GM23338 (cell line): Measurements from ENCODE around the gene OR4K5. TPM values are rescaled to one million over a fixed set of nuclear protein-coding genes. Genes with fewer than 3 reads are reported as not detected.

Source experiments
- ATAC-seq: fragments of 200-7000 bp; cut with Tn5 transposase; 3 replicates; pipeline ENCODE4 v1.9.1; 2020
- DNase-seq: peaks from one replicate; pipeline ENCODE4 v3.0.0-alpha.2; 2015; ENCODE audit warnings: low spot score
- H2AFZ ChIP-seq: fragments of 200-600 bp; sonication (generic); 2 replicates; pipeline ENCODE4 v1.8.0; 2016; ENCODE audit warnings: antibody characterized with exemption, mild to moderate bottlenecking, moderate library complexity
- H3F3A ChIP-seq: fragments of 200-600 bp; sonication (generic); replicated peaks from 2 replicates; pipeline ENCODE4 v1.8.0; 2017; ENCODE audit warnings: antibody characterized with exemption, mixed run types, low read depth
- H3K27ac ChIP-seq: fragments of 200-600 bp; sonication (generic); 2 replicates; pipeline ENCODE4 v1.6.1; 2016; ENCODE audit warnings: low read depth
- H3K27me3 ChIP-seq: fragments of 200-600 bp; sonication (generic); 2 replicates; pipeline ENCODE4 v1.8.0; 2016; ENCODE audit warnings: mild to moderate bottlenecking, mixed run types, moderate library complexity; ENCODE audit not compliant: insufficient read depth
- H3K36me3 ChIP-seq: fragments of 200-600 bp; sonication (generic); 2 replicates; pipeline ENCODE4 v1.8.0; 2016; ENCODE audit warnings: mild to moderate bottlenecking; ENCODE audit not compliant: insufficient read depth
- H3K4me1 ChIP-seq: fragments of 200-600 bp; sonication (generic); 2 replicates; pipeline ENCODE4 v1.8.0; 2016; ENCODE audit warnings: mild to moderate bottlenecking, moderate library complexity; ENCODE audit not compliant: insufficient read depth
- H3K4me2 ChIP-seq: fragments of 200-600 bp; sonication (generic); 2 replicates; pipeline ENCODE4 v1.7.1; 2017; ENCODE audit warnings: mixed run types
- H3K4me3 ChIP-seq: fragments of 200-600 bp; sonication (generic); 2 replicates; pipeline ENCODE4 v1.6.1; 2016; ENCODE audit warnings: mixed run types
- H3K79me2 ChIP-seq: fragments of 200-600 bp; sonication (generic); replicated peaks from 2 replicates; pipeline ENCODE4 v1.8.0; 2017; ENCODE audit warnings: mild to moderate bottlenecking; ENCODE audit not compliant: insufficient read depth
- H3K9me2 ChIP-seq: fragments of 200-600 bp; sonication (generic); 2 replicates; pipeline ENCODE4 v1.8.0; 2017; ENCODE audit not compliant: insufficient read depth
- H4K20me1 ChIP-seq: fragments of 200-600 bp; sonication (generic); replicated peaks from 2 replicates; pipeline ENCODE4 v1.8.0; 2017; ENCODE audit warnings: mild to moderate bottlenecking; ENCODE audit not compliant: insufficient read depth
- H3K27ac Mint-ChIP-seq: 2 replicates; pipeline ENCODE4 v1.8.0; 2020; ENCODE audit warnings: inconsistent platforms, mild to moderate bottlenecking, moderate library complexity, mixed read lengths
- H3K27me3 Mint-ChIP-seq: 3 replicates; pipeline ENCODE4 v1.8.0; 2022; ENCODE audit warnings: low read depth, mild to moderate bottlenecking, moderate library complexity, mixed read lengths, inconsistent platforms; ENCODE audit not compliant: insufficient read depth, poor library complexity
- H3K36me3 Mint-ChIP-seq: 3 replicates; pipeline ENCODE4 v1.8.0; 2021; ENCODE audit warnings: low read depth, mild to moderate bottlenecking, inconsistent platforms, moderate library complexity, mixed read lengths
- H3K4me1 Mint-ChIP-seq: 3 replicates; pipeline ENCODE4 v1.8.0; 2020; ENCODE audit warnings: mild to moderate bottlenecking, inconsistent platforms, mixed read lengths
- H3K4me3 Mint-ChIP-seq: 3 replicates; pipeline ENCODE4 v1.8.0; 2021; ENCODE audit warnings: moderate library complexity, mild to moderate bottlenecking, inconsistent platforms, mixed read lengths
- H3K9me3 Mint-ChIP-seq: 3 replicates; pipeline ENCODE4 v1.8.0; 2020; ENCODE audit warnings: moderate library complexity, mild to moderate bottlenecking, inconsistent platforms, mixed read lengths
- CREB1 ChIP-seq: fragments of 250-450 bp; sonication (Bioruptor Pico); IDR thresholded peaks from 2 replicates; pipeline ENCODE4 v1.5.0; 2020; ENCODE audit warnings: low read depth, mild to moderate bottlenecking, moderate library complexity
- EZH2 ChIP-seq: fragments of 200-600 bp; sonication (generic); IDR thresholded peaks from one replicate; pipeline ENCODE4 v1.8.0; 2017; ENCODE audit warnings: antibody characterized with exemption, mild to moderate bottlenecking, low read depth; ENCODE audit not compliant: unreplicated experiment
- EZH2phosphoT487 ChIP-seq: fragments of 200-600 bp; sonication (generic); IDR thresholded peaks from one replicate; pipeline ENCODE4 v1.8.1; 2018; ENCODE audit warnings: antibody characterized with exemption; ENCODE audit not compliant: unreplicated experiment
- JUNB ChIP-seq: IDR thresholded peaks from one replicate; pipeline ENCODE4 v1.6.1; 2016; ENCODE audit warnings: antibody characterized with exemption; ENCODE audit not compliant: unreplicated experiment
- NANOG ChIP-seq: IDR thresholded peaks from 2 replicates; pipeline ENCODE4 v1.6.1; 2016; ENCODE audit warnings: antibody characterized with exemption, borderline replicate concordance
- STAT1 ChIP-seq: IDR thresholded peaks from one replicate; pipeline ENCODE4 v1.6.1; 2016; ENCODE audit warnings: antibody characterized with exemption; ENCODE audit not compliant: unreplicated experiment
- ZNF331 ChIP-seq: fragments of 250-450 bp; sonication (Bioruptor Pico); IDR thresholded peaks from 2 replicates; pipeline ENCODE4 v1.5.0; 2020; ENCODE audit warnings: low read depth, mild to moderate bottlenecking, moderate library complexity
- polyA plus RNA-seq: library from polyadenylated mRNA; unstranded; fragments of >200 nt; fragmentation: Nextera tagmentation; extraction: Ambion mirVana; gene quantifications from 2 replicates; pipeline ENCODE4 v1.2.1, GENCODE V29; 2016
- total RNA-seq: library from RNA; depleted of rRNA; stranded (reverse); fragments of >200 nt; shearing (Covaris generic); gene quantifications from 2 replicates; pipeline ENCODE4 v1.2.3, GENCODE V29; 2014
- TF ChIP-seq, protein P1 (sequence below): IDR thresholded peaks from 2 replicates; pipeline ENCODE4 v1.6.1; 2016; ENCODE audit warnings: antibody characterized with exemption
- TF ChIP-seq, protein P2 (sequence below): fragments of 250-450 bp; sonication (Bioruptor Pico); IDR thresholded peaks from 2 replicates; pipeline ENCODE4 v1.5.0; 2020; ENCODE audit warnings: mild to moderate bottlenecking, moderate library complexity
- TF ChIP-seq, protein P3 (sequence below), 2 experiments: fragments of 200-600 bp in 1 of 2; sonication (generic) in 1 of 2; conservative IDR thresholded peaks; 2 replicates each; pipeline versions ENCODE4 v1.5.1 to v1.6.1; 2016 to 2017; ENCODE audit warnings: antibody characterized with exemption in 2 of 2, low read depth in 2 of 2, mild to moderate bottlenecking in 2 of 2, moderate library complexity in 1 of 2
- TF ChIP-seq, protein P4 (sequence below): IDR thresholded peaks from one replicate; pipeline ENCODE4 v1.6.1; 2018; ENCODE audit warnings: antibody characterized with exemption; ENCODE audit not compliant: unreplicated experiment

OR4K5 gene
- total and polyA plus RNA-seq, 2 experiments from 2014 or later = not detected

DNA sequence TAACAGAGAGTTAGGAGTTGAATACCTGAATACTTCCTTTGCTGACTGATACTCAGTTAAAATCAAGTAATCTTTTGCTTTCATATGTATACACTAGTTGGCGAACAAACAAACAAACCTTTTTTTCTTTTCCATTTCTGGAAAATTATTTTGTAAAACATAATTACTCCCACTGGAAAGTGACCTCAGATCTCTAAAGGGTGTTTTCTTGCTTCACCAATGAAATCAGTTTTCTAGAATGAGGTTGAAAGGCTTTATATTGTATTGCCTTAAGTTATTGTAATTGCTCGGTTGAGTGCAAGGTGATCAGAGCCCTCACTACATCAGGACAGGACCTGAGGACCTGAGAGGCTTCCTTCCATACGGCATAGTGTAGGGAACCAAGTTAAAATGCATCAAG, 10.2 kb downstream of the OR4K5 start, which contains the start of gene OR4K1 (continued):
- TF ChIP-seq EZH2 = no peak
- TF ChIP-seq EZH2phosphoT487 = no peak
- no peak for TF ChIP-seq STAT1

DNA sequence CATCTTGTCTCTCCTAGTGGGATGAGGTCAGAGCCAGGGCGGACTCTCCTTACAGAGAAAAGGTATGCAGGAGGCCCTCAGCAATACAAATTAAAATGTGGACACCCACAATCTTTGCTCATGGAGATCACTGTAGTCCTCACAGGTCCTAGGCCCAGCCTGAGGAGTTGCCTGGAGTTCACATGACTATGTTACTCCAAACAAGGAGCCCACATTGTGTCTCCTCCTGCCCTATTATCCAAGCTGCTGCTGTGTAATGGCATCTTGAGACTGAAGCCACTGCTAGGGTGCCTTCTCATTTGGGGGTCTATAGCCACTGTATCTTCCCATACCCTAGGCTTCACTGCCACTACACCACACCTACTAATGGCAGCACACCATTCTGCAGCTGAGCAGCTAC, 21.3 kb downstream of the OR4K5 start:
- Histone ChIP-seq H3K36me3 (peaks cover 18% of the 10 kb centered on the region), H3K4me3 (no peak overlapping the region), H4K20me1 (no peaks in the 10 kb centered on the region), H3K9me2 (no peaks in the 10 kb centered on the region), H2AFZ (no peak overlapping the region), H3K79me2 (no peaks in the 10 kb centered on the region), H3K27me3 (no peaks in the 10 kb centered on the region), H3K4me1 (no peaks in the 10 kb centered on the region), H3K4me2 (no peak overlapping the region), H3K27ac (no peak overlapping the region), H3F3A (no peaks in the 10 kb centered on the region)
- Mint-ChIP-seq H3K27ac (no peak overlapping the region), H3K4me3 (no peak overlapping the region), H3K4me1 (no peaks in the 10 kb centered on the region), H3K36me3 (peaks cover 13% of the 10 kb centered on the region), H3K27me3 (peaks cover 1% of the 10 kb centered on the region), H3K9me3 (peaks cover 30% of the 10 kb centered on the region)
- DNase-seq (no peak), ATAC-seq (no peak)
- TF ChIP-seq, protein P1, sequence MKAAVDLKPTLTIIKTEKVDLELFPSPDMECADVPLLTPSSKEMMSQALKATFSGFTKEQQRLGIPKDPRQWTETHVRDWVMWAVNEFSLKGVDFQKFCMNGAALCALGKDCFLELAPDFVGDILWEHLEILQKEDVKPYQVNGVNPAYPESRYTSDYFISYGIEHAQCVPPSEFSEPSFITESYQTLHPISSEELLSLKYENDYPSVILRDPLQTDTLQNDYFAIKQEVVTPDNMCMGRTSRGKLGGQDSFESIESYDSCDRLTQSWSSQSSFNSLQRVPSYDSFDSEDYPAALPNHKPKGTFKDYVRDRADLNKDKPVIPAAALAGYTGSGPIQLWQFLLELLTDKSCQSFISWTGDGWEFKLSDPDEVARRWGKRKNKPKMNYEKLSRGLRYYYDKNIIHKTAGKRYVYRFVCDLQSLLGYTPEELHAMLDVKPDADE = no peak
- no peak for TF ChIP-seq ZNF331
- no peak for TF ChIP-seq EZH2phosphoT487
- TF ChIP-seq, protein P2, sequence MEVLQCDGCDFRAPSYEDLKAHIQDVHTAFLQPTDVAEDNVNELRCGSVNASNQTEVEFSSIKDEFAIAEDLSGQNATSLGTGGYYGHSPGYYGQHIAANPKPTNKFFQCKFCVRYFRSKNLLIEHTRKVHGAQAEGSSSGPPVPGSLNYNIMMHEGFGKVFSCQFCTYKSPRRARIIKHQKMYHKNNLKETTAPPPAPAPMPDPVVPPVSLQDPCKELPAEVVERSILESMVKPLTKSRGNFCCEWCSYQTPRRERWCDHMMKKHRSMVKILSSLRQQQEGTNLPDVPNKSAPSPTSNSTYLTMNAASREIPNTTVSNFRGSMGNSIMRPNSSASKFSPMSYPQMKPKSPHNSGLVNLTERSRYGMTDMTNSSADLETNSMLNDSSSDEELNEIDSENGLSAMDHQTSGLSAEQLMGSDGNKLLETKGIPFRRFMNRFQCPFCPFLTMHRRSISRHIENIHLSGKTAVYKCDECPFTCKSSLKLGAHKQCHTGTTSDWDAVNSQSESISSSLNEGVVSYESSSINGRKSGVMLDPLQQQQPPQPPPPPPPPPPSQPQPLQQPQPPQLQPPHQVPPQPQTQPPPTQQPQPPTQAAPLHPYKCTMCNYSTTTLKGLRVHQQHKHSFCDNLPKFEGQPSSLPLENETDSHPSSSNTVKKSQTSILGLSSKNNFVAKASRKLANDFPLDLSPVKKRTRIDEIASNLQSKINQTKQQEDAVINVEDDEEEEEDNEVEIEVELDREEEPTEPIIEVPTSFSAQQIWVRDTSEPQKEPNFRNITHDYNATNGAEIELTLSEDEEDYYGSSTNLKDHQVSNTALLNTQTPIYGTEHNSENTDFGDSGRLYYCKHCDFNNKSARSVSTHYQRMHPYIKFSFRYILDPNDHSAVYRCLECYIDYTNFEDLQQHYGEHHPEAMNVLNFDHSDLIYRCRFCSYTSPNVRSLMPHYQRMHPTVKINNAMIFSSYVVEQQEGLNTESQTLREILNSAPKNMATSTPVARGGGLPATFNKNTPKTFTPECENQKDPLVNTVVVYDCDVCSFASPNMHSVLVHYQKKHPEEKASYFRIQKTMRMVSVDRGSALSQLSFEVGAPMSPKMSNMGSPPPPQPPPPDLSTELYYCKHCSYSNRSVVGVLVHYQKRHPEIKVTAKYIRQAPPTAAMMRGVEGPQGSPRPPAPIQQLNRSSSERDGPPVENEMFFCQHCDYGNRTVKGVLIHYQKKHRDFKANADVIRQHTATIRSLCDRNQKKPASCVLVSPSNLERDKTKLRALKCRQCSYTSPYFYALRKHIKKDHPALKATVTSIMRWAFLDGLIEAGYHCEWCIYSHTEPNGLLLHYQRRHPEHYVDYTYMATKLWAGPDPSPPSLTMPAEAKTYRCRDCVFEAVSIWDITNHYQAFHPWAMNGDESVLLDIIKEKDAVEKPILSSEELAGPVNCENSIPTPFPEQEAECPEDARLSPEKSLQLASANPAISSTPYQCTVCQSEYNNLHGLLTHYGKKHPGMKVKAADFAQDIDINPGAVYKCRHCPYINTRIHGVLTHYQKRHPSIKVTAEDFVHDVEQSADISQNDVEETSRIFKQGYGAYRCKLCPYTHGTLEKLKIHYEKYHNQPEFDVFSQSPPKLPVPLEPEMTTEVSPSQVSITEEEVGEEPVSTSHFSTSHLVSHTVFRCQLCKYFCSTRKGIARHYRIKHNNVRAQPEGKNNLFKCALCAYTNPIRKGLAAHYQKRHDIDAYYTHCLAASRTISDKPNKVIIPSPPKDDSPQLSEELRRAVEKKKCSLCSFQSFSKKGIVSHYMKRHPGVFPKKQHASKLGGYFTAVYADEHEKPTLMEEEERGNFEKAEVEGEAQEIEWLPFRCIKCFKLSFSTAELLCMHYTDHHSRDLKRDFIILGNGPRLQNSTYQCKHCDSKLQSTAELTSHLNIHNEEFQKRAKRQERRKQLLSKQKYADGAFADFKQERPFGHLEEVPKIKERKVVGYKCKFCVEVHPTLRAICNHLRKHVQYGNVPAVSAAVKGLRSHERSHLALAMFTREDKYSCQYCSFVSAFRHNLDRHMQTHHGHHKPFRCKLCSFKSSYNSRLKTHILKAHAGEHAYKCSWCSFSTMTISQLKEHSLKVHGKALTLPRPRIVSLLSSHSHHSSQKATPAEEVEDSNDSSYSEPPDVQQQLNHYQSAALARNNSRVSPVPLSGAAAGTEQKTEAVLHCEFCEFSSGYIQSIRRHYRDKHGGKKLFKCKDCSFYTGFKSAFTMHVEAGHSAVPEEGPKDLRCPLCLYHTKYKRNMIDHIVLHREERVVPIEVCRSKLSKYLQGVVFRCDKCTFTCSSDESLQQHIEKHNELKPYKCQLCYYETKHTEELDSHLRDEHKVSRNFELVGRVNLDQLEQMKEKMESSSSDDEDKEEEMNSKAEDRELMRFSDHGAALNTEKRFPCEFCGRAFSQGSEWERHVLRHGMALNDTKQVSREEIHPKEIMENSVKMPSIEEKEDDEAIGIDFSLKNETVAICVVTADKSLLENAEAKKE (CRISPR knock-in tag) = no peak
- no peak for TF ChIP-seq NANOG
- no peak for TF ChIP-seq JUNB
- TF ChIP-seq, protein P3, sequence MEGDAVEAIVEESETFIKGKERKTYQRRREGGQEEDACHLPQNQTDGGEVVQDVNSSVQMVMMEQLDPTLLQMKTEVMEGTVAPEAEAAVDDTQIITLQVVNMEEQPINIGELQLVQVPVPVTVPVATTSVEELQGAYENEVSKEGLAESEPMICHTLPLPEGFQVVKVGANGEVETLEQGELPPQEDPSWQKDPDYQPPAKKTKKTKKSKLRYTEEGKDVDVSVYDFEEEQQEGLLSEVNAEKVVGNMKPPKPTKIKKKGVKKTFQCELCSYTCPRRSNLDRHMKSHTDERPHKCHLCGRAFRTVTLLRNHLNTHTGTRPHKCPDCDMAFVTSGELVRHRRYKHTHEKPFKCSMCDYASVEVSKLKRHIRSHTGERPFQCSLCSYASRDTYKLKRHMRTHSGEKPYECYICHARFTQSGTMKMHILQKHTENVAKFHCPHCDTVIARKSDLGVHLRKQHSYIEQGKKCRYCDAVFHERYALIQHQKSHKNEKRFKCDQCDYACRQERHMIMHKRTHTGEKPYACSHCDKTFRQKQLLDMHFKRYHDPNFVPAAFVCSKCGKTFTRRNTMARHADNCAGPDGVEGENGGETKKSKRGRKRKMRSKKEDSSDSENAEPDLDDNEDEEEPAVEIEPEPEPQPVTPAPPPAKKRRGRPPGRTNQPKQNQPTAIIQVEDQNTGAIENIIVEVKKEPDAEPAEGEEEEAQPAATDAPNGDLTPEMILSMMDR (conservative IDR thresholded peaks at IDR 0.05; ENCODE audit: low read depth in 2 of 2) = no peak
- TF ChIP-seq, protein P4, sequence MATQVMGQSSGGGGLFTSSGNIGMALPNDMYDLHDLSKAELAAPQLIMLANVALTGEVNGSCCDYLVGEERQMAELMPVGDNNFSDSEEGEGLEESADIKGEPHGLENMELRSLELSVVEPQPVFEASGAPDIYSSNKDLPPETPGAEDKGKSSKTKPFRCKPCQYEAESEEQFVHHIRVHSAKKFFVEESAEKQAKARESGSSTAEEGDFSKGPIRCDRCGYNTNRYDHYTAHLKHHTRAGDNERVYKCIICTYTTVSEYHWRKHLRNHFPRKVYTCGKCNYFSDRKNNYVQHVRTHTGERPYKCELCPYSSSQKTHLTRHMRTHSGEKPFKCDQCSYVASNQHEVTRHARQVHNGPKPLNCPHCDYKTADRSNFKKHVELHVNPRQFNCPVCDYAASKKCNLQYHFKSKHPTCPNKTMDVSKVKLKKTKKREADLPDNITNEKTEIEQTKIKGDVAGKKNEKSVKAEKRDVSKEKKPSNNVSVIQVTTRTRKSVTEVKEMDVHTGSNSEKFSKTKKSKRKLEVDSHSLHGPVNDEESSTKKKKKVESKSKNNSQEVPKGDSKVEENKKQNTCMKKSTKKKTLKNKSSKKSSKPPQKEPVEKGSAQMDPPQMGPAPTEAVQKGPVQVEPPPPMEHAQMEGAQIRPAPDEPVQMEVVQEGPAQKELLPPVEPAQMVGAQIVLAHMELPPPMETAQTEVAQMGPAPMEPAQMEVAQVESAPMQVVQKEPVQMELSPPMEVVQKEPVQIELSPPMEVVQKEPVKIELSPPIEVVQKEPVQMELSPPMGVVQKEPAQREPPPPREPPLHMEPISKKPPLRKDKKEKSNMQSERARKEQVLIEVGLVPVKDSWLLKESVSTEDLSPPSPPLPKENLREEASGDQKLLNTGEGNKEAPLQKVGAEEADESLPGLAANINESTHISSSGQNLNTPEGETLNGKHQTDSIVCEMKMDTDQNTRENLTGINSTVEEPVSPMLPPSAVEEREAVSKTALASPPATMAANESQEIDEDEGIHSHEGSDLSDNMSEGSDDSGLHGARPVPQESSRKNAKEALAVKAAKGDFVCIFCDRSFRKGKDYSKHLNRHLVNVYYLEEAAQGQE = no peak
- TF ChIP-seq CREB1 (CRISPR knock-in tag) = no peak
